Muscle of arm (tissue), 12 donors: ENCODE data around the gene POLR2F. TPM values are rescaled to one million over a fixed set of nuclear protein-coding genes. Genes with fewer than 3 reads are reported as not detected.
A peak's percentile ranks its signal among the peaks of the same experiment; 100 is the strongest.
"Not testable (repeated sequence)": the region's sequence is repeated elsewhere in the genome, so short reads cannot be mapped to it uniquely, and the experiment has no call there.

Experiments
- DNase-seq: peaks from one replicate; pipeline ENCODE4 v3.0.0-alpha.2; 2013
- polyA plus RNA-seq, 12 donors: library from polyadenylated mRNA; unstranded; fragments of 120-200 nt; gene quantifications; one replicate each; pipeline ENCODE4 v1.2.1, GENCODE V29; 2013; ENCODE audit not compliant: insufficient read length in 12 of 12

Gene POLR2F
- polyA plus RNA-seq, 12 donors, result 29.5 to 53.0 (median 41.3) TPM; not detected in 1

DNA sequence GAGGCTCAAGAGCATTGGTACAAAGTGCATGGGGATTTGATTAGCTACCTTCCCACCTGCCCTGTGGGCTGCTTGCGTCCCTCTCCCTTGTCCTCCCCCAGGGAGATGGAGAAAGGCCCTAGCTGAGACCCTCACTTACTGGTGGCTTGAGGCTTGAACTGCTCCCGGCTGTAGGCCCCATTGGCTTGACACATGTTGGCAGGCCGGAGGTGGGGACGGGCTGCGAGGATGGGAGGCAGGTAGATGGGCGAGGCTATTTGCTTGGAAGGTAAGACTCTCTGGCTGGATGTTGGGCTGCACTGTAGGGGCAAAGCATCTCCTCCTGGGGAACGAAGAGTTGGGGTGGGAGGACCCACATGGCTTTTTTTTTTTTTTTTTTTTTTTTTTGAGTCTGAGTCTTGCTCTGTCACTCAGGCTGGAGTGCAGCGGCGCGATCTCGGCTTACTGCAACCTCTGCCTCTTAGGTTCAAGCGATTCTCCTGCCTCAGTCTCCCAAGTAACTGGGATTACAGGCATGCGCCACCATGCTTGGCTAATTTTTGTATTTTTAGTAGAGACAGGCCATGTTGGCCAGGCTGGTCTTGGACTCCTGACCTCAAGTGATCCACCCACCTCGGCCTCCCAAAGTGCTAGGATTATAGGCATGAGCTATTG lies 6.2 kb upstream of the POLR2F start:
- DNase-seq, result not testable (repeated sequence)

DNA sequence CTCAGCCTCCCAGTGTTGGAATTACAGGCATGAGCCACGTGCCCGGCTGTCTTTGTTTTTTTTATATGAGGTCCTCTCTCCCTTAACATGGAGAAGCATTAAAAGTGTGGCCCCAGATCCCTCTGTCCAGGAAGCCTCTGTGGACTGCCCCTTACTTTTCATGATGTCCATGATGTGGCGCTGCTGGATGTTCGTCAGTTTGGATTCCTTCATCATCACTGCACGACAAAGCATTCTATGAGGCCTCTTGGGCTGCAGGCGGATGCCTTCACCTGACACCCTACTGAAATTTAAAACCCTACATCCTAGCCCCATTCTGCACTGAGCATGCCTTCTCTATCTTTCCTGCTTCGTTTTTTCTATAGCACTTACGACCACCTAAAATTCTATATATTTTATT lies 2.2 kb upstream of the POLR2F start:
- no peak for DNase-seq

DNA sequence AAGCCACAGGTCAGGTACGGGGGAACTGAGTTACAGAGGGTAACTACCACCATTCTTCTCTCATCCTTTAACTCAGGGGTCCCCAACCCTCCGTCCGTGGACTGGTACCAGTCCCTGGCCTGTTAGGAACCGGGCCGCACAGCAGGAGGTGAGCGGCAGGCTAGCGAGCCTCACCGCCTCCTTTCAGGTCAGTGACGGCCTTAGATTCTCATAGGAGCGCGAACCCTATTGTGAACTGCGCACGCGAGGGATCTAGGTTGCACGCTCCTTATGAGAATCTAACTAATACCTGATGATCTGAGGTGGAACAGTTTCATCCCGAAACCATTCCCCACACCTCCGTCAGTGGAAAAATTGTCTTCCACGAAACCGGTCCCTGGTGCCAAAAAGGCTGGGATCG lies 870 bp upstream of the POLR2F start:
- DNase-seq, result not testable (repeated sequence)

DNA sequence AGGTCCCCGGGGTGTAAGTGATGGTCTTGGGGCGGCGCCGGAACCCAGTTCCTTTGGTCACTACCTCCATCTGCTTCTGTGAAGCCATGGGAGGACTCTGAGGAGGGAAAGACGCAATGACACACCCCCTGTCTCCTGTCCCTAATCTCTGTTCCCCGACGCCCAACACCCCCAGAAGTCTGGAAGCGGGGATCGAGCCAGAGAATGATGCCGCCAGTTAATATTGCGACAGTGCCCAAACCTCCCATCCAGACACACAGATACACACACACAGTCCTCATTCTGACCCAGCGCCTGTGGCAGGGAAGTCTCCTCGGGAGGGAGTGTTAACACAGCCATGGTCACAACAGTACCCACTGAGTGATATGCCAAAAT lies 450 bp upstream of the POLR2F start:
- DNase-seq, result no peak

DNA sequence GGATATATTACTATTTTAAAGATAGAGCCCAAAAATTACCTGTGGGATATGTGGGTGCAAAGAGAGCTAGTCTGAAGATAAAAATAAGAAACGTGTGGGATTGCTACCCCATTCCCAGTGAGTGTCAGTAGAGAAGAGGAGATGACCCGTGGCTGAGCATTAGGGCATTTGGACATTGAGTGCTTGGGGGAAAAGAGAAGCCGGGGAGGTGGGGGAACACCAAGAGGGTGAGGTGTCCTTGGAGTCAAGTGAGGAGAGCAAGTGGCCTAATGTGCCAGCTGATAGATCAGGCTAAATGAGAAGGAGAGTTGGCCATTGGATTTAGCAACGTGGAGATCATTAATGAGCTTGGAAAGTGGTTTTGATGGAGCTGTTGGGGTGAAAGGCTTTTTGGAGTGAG lies 1.2 kb downstream of the POLR2F start:
- DNase-seq, result no peak

DNA sequence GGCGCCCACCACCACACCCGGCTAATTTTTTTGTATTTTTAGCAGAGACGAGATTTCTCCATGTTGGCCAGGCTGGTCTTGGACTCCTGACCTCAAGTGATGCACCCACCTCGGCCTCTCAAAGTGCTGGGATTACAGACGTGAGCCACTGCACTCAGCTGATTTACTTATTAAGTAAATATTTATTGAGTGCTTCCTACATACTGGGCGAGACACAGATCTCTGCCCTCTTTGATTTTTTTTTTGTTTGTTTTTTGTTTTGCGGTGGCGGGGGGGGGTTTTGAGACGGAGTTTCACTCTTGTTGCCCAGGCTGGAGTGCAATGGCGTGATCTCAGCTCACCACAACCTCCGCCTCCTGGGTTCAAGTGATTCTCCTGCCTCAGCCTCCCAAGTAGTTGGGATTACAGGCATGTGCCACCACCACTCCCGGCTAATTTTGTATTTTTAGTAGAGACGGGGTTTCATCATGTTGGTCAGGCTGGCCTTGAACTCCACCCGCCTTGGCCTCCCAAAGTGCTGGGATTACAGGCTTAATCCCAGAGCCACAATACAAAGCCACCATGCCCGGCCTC lies 2.4 kb downstream of the POLR2F start:
- DNase-seq, result not testable (repeated sequence)

DNA sequence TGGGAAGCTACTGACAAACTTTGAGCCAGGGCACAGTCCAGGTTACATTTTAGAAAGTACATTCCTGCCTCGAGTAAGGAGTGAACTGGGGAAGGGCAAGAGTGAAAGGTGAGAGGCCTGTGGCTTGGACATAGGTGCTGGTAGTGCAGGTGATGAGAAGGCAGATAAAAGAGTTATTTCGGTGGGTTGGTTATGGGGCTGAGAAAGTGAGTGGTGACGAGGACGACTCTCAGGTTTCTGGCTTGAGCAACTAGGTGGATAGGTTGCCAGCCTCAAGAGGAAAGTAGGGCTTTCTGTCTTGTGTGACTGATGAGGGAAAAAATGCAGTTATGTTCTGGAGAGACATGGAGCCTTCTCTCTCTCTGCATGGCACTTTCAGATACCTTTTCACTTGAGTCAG lies 3.7 kb downstream of the POLR2F start:
- DNase-seq, result no peak

DNA sequence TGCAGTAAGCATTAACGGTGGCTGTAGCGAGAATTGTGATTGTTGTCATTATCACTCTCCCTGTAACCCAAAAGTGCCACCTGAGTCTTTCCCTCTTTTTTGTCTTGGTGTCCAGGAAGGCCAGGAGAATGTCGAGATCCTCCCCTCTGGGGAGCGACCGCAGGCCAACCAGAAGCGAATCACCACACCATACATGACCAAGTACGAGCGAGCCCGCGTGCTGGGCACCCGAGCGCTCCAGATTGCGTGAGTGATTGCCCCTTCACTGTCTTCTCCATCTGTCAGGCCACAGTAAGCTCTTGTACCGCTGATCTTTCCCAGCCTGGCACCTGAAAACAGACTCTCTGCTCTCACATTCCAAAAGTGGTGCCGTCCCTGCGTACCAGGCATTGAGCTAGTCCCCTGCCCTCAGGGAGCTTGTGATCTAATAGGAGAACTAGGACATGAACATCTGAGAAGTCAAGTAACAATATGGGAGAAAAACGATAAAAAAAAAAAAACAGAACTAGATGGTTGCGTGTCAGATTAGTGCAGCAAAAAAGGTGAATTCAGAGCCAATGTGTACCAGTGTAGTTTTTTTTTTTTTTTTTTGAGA lies 5.8 kb downstream of the POLR2F start:
- no peak for DNase-seq

DNA sequence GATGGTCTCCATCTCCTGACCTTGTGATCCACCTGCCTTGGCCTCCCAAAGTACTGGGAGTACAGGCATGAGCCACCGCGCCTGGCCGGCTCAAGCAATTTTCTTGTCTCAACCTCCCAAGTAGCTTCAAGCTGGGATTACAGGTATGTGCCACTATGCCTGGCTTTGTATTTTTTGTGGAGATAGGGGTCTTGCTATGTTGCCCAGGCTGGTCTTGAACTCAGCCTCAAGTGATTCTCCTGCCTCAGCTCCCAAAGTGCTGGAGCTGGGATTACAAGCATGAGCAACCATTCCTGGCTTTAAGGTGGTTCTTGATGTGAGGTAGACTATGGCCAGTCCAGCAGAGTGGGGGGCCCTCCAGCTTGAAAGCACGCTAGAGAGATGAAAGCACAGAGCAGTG lies 7.6 kb downstream of the POLR2F start:
- no peak for DNase-seq

DNA sequence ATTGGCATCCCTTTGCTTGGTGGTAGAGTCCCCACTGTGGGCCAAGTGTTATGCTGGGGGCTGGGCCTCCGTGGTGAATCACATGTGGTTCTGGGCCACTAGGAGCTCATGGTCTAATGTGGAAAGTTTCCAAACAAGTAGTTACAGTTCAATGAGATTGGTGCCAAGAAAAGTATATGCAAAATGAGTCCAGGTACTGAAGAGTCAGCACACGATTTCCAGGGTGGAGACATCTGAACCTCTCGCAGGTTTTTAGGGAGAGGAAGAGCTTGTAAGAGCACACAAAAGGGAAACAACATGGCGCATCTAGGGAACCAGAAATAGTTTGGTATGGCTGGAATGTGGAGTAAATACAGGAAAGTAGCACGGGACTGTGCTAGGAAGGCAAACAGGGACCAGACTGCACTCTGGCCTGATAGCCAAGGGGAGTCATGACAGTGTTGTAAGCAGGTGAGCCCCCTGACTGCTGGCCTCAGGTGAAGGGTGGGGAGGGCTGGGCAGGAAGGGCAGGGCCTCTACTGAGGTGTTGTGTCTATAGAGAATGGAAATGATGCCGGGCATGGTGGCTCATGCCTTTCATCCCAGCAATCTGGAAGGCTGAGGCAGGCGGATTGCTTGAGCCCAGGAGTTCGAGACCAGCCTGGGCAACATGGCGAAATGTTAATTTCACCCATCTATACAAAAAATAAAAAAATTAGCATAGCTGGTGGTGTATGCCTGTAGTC lies 12.6 kb downstream of the POLR2F start:
- DNase-seq, result no peak

DNA sequence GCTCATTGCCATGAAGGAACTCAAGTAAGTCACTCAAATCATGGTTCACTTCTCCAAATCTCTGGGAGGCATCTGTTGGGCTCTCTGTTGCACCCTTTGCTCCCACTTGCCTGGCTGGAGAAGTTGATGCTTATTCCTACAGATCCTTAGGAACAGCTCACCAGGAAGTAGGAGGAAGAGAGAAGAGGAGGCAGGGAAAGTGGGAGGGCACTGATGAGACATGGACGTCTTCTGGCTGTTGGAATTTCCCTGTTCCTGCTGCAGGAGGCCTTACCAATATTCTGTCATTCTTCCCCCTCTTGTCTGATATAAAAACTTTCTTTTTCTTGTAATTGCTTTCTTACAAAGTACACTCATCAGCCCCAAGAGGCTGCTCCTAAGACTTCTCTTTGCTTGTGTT lies 13.6 kb downstream of the POLR2F start:
- no peak for DNase-seq

DNA sequence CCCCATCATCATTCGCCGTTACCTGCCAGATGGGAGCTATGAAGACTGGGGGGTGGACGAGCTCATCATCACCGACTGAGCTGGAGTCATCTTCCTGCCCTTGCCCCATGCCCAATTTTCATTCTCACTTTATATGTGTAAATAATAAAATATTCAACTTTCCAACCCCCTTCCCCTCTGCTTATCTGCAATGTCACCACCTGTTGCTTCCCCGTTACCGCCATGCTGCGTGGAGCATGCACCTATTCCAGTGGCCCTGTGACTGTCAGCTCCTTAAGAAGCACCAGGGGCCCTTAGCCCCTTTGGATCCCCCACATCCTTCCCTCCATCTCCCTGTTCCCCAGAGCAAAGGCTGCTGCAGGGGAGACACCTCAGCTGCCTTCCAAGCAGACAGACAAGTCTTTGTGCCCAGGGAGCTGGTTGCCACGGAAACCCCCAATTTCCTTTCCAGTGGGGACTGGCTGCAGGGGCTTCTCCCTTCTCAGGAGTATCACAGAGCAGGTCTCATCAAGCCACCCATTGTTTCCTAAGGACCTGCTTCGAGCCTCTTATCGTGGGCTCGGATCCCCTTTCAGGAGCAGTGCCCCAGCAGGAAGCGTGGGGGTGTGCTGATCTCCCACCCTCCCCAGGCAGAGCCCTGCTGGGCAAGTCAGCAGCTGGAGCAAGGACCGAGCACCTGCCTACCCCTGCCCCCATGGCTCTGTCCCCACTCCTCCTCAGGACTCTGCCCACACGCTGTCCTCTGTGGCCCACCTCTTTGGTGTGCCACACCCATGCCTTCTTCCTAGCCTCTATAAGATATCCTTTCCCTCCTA lies 14.3 kb downstream of the POLR2F start:
- no peak for DNase-seq

DNA sequence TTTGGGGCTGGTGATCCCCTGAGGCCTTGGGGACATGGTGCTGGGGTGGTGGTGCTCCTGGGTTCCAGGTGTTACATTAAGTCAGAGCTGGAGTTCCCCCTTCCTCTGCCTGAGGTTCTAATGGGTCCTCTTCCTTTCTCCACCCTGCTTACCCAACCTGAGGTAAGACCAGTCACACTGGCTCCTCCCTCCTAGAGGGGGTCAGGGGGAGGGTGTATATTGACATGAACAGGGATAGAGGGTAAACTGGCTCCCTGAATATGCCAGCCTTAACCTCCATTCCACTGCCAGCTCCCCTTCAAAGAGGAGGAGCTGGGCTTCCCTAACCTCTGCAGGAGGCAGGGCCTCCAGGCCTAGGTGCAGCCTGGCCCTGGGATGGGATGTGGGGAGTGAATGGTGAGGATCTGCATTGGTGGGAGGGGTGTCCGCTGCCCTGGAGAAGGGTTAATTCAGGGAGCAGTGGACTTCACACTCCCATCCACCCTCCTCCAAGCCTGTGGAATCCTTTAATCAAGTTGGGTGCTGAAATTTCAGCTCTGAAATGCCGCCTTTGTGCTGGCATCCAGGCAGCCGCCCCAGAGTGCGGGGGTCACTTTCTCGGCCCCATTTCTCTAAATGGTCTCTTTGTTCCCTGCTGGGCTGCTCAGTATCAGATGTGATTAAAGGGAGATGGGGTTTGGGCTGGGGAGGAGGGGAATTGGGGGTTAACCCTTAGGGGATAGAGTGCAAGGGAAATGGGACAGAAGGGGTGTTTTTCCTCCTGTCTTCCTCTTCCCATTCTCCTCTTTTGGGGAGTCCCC lies 15.2 kb downstream of the POLR2F start:
- DNase-seq, result no peak

DNA sequence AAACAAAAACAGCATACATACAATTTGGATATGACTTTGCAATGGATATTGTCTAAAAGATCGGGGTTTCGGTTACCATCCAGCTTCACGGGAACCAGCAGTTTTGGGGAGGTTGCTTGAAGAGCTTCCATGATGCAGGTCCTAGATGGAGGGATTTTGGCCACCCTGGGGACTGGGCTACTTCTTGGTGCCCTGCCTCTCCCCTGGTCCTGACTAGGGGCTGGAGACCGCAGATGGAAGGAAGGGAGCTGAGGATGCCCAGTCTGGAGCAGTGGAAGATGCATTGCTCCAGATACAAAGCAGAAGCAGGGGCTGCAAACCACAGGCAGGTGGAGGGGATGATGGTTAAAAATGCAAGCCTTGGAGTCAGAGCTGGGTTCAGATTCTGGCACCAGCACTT lies 17.4 kb downstream of the POLR2F start:
- DNase-seq, result no peak

DNA sequence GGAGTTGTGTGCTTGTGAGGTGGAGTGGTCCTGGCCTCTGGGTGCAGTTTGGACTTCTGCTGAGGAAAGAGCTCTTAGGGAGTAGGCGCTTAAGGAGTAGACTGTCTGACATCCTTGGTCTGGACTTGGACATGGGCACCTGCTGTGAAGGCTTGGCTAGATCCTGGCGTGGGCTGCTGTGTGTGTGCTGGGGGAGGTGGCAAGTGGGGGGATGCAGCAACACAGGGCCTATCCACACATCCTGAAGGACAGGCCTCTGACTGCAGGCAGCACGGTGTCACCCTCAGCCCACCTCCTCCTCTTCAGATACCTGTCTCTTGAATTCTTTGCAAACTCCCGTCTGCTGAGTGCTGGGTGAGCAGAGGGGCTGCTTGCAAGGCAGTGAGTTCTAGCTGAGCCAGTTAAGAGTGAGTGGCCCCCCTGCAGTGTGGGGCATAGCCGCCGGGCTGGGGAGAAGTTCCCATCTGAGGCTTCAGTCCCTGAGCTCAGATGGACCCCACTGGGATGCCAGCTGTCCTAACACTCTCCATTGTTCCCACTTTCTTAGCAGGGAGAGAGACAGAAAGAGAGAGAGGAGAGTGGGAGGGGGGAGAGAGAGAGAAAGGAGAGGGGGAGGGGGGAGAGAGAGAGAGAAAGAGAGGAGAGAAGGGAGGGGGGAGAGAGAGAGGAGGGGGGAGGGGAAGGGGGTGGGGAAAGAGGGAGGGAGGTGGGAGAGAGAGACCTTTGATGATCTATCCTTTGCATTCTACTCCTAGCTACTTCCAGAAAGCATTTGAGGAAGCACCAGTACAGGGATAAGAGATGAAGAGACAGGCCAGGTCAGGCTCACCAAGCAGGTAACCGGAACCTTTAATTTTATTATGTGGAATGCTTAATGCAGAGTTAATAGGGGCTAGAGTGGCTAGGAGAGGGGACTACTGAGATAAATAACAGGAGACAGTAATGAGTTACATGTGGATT lies 18.3 kb downstream of the POLR2F start:
- DNase-seq, result no peak

DNA sequence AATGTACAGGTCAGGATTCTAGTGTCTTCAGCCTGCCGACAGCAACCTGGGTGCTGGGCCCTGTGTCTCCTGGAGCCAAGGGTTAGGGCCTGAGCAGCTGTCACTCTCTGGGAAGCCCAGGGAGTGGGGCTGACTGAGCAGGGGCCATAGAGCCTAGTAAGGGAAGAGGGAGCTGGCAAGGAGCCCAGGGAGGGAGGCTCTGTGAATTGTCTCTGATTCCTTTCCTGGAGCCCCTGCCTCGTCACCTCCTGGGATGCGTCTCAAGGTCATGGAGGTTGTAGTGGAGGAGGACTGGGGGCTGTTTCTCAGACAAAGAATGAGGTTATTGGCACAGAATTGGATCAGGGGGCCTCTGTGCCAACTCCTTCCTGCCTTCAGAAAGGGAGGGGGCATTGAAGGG lies 19.0 kb downstream of the POLR2F start:
- DNase-seq, result peak; percentile 27

DNA sequence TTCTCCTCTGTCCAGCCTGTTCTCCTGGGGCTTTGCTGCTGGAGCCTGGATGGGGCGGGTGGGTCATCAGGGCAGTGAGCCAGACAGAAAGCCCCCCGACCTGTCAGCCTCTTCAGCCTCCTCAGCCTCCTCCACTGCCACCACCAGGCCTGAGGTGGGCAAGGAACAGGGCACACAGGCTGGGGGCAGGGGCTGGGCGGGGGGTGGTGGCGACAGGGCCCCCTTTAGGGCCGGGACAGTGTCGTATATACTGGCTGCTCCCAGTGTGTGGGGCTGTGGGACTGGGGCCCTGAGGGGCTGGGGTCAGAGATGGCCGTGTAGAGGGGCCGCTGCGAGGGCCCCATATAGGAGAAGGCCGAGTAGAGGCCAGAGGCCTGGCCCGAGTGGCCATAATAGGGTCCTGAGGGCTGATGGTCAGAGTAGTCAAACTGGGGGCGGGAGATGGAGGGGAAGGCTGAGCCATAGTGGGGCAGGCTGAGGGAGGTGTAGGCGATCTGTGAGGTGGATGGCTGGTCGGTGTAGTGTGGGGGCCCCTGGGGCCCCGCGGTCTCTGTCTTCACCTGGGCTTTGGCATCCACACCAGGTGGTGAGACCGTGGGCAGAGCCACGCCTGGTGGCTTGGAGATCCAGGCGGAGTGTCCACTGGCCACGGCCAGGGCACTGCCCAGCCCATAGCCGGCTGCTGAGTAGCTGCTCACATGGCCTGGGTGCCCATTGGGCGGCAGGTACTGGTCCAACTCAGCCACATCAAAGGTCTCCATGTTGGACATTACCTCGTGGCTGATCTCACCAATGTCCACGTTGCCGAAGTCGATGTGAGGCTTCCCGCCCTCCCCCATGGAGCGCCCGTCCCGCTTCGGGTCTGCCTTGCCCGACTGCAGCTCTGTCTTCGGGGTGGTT lies 20.0 kb downstream of the POLR2F start:
- DNase-seq, result no peak

DNA sequence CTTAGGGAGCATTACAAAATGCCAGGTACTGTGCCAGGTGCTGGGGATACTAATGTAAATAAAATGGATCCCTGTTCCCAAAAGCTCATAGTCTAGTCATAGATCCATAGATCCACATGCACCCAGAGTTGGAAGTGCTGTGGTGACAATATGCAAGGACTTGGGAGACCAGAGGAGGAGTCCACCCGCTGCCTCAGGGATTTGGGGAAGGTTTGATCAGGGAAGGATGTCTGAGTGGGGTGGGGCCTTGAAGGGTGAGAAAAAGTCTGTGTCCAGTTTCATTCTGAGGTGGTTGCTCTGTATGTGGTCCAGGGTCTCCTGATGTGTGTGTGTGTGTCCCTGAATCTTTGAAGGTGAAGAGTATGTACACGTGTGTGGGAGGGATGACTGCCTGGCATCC lies 21.7 kb downstream of the POLR2F start:
- no peak for DNase-seq

DNA sequence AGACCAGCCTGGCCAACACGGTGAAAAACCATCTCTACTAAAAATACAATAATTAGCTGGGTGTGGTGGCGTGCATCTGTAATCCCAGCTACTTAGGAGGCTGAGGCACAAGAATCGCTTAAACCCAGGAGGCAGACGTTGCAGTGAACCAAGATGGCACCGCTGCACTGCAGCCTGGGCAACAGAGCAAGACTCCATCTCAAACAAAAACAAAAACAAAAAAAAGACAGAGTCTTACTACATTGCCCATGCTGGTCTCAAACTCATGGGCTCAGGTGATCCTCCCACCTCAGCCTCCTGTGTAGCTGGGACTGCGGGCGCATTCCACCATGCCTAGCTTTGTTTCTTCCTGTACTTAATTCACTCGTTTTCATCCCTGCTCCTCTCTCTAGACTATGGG lies 22.5 kb downstream of the POLR2F start:
- DNase-seq, result not testable (repeated sequence)
